Thoracic aorta (tissue), 2 donors: ENCODE data around the gene B3GNT2. TPM values are rescaled to one million over a fixed set of nuclear protein-coding genes. Genes with fewer than 3 reads are reported as not detected.
"Not testable (repeated sequence)": the region's sequence is repeated elsewhere in the genome, so short reads cannot be mapped to it uniquely, and the experiment has no call there.

Experiments
- ATAC-seq: fragments of 150-250 bp; one replicate; pipeline ENCODE4 v1.8.0; 2017; ENCODE audit warnings: low read depth; ENCODE audit not compliant: insufficient number of reproducible peaks, low FRiP score
- DNase-seq: peaks from one replicate; pipeline ENCODE4 v3.0.0-alpha.2; 2020; ENCODE audit warnings: low spot score
- H3K27ac ChIP-seq, 2 donors: fragments of 200-600 bp; sonication (generic); 1 replicate in 1 of 2; 2 replicates in 1 of 2; pipeline ENCODE4 v1.5.1; 2016; ENCODE audit warnings: mild to moderate bottlenecking in 2 of 2, moderate library complexity in 2 of 2
- H3K27me3 ChIP-seq: fragments of 200-600 bp; sonication (generic); replicated peaks from 2 replicates; pipeline ENCODE4 v1.6.0; 2016; ENCODE audit warnings: mild to moderate bottlenecking; ENCODE audit not compliant: insufficient read depth
- H3K36me3 ChIP-seq: fragments of 200-600 bp; sonication (generic); one replicate; pipeline ENCODE4 v1.5.1; 2016
- H3K4me1 ChIP-seq, 2 donors: fragments of 200-600 bp; sonication (generic); 1 replicate in 1 of 2; 2 replicates in 1 of 2; pipeline versions ENCODE4 v1.5.1 to v1.6.0; 2016; ENCODE audit warnings: low read depth in 2 of 2, mild to moderate bottlenecking in 1 of 2; ENCODE audit not compliant: control insufficient read depth in 1 of 2
- H3K4me3 ChIP-seq: fragments of 200-600 bp; sonication (generic); 2 replicates; pipeline ENCODE4 v1.5.1; 2016; ENCODE audit warnings: mild to moderate bottlenecking
- H3K9me3 ChIP-seq: fragments of 200-600 bp; sonication (generic); 2 replicates; pipeline ENCODE4 v1.5.1; 2016
- CTCF ChIP-seq: fragments of 200-600 bp; sonication (generic); IDR thresholded peaks from one replicate; pipeline ENCODE4 v1.5.1; 2019; ENCODE audit warnings: antibody characterized with exemption
- total RNA-seq, 2 donors: library from RNA; depleted of rRNA; stranded (reverse); fragments of >200 nt; gene quantifications; one replicate each; pipeline versions ENCODE4 v1.1.0 to v1.2.3, GENCODE V29; 2016

The B3GNT2 gene
- total RNA-seq, 2 donors from 2014 or later, result 20.1 to 27.9 TPM

DNA sequence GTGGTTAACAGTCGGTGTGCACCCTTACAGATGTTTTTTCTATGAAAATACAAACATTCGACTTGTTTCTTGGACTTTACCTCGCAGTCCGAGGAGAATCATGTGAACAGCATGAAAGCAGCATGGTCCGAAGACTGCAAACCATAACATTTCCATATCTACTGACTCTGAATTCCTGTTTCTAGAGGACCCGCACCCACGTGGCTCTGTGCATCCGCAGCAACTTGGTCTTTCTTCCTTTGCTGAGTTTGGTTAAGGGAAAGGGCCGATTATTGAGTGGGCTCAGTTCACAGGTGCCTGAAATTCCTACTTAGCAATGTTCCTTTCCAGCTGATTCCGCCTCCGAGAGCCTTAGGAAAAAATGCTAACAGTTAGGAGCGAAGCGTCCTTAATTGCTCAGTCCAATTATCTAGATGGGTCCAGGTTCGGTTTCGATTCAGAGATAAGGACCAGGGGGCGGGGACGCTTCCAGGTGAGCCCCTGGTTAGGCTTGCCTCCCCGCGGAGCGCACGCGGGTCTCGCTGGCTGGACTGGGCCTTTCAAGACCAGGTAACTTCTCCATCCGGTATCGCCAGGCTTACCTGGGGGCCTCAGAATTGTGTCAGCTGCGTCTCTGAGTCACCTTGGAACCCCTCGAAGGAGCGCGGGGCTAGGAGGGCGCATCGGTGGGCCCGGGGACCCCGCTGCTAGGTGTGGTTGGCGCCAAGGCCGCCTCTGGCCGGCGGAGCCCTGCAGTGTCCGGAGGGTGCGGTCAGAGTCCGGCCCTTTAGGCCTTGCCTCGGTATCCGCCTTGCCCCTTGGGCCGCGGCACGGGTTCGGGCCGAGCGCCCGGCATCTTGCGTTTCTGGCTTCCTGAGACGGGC lies 1.1 kb upstream of the B3GNT2 start:
- H3K36me3 ChIP-seq, result no peaks in the 10 kb centered on the region
- H3K4me1 ChIP-seq, result peaks cover 14 to 28% of the 10 kb centered on the region in 2 donors
- H3K4me3 ChIP-seq, result peak overlapping the region; percentile 99
- peak overlapping the region in 1 of 2 donors; percentile 94 for H3K27ac ChIP-seq
- DNase-seq (no peak), ATAC-seq (no peak)
- no peak for TF ChIP-seq CTCF
- no peaks in the 10 kb centered on the region for H3K9me3 ChIP-seq
- no peaks in the 10 kb centered on the region for H3K27me3 ChIP-seq

DNA sequence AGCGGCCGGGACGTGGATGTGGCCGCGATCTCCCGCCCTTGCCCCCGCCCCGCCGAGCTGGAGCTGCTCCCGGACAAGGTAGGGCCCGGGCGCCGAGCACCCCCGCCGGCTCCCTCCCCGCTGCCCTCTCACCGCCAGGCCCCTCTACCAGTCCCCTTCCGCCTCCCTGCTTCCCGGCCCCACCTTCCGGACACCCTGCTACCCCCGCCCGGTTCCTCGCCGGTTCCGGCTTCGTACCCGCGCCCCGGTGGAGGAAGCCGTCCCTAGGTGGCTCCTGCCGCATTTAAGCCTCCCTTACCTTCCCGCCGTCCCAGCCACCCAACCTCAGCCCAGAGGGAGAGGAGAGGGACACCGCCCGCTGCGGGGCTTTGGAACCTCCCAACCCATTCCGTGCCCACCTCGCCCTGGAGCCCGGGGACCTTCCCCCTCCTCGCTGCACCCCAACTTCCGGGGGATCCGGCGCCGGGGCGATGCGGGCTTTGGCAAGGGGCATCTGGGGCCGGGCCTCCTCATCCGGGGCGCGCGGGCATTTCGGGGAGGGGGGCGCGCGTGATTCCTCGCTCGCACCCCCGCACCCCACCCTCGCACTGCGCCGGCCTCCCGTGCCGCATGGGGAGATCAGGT lies 475 bp downstream of the B3GNT2 start:
- TF ChIP-seq CTCF, result no peak
- no peaks in the 10 kb centered on the region for H3K9me3 ChIP-seq
- ATAC-seq, result peak; percentile 26
- H3K27ac ChIP-seq, result peak overlapping the region; percentile 84 to 94
- no peak for DNase-seq
- H3K4me3 ChIP-seq, result peak overlapping the region; percentile 99
- H3K27me3 ChIP-seq, result no peaks in the 10 kb centered on the region
- no peaks in the 10 kb centered on the region for H3K36me3 ChIP-seq
- peaks cover 20 to 34% of the 10 kb centered on the region in 2 donors for H3K4me1 ChIP-seq

DNA sequence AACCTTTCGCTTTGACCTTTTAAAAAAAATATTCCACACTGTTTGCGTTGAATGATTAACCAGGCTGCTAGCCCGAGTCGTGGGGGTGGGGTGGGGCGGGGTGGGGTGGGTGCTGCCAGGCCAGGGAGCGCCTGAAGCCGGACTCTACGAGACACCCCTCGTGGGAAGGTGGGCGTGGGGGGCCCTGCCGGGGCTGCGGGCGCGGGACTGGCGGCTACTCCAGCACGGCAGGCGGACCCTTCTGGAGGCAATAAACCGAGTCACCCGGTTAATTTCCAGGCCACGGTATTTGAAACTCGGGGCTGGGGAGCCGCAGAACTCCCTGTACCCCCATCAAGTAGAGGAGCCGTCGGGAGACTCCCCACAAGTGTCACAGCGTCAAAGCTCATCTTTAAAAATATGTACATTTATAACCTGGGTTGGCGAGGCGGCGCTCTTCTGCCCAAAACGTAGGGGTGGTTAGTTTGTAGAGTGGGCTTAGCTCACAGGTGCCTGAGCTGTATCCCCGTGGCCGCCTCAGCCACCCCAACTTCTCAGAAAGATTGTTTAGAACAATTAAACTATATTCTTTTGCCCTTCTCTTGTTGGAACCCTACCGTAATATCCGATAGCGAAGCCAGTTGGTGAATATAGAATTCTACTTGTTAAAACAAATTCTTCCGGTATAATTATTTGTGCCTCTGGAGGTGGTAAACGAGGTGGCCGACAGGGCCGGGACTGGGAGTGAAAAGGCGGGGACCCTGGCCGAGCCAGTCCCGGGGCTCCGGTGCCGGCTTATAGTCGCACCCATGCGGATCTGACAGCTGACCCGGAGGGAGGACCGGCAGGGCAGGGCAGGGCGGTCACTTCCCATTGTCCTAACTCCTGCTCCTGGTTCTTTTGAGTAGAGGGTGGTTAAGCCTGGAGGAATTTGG lies 1.4 kb downstream of the B3GNT2 start:
- Histone ChIP-seq H3K9me3 (no peaks in the 10 kb centered on the region), H3K27ac (peak overlapping the region; percentile 84 to 94), H3K4me3 (peak overlapping the region; percentile 99), H3K36me3 (no peaks in the 10 kb centered on the region), H3K4me1 (peaks cover 29 to 43% of the 10 kb centered on the region in 2 donors), H3K27me3 (no peaks in the 10 kb centered on the region)
- ATAC-seq, result no peak
- no peak for DNase-seq
- no peak for TF ChIP-seq CTCF

- TF ChIP-seq CTCF, result no peak
- no peaks in the 10 kb centered on the region for H3K9me3 ChIP-seq
- H3K36me3 ChIP-seq, result no peaks in the 10 kb centered on the region
- peak overlapping the region in 1 of 2 donors; percentile 94 for H3K27ac ChIP-seq
- peak overlapping the region; percentile 99 for H3K4me3 ChIP-seq
- peaks cover 31 to 51% of the 10 kb centered on the region in 2 donors for H3K4me1 ChIP-seq
- ATAC-seq (no peak), DNase-seq (no peak)
- H3K27me3 ChIP-seq, result no peaks in the 10 kb centered on the region
Observed at GRCh38 chr2:62197925-62198633, 2.2 kb downstream of the B3GNT2 start.

GRCh38 chr2:62198854-62199253 lies 2.9 kb downstream of the B3GNT2 start:
- not testable (repeated sequence) for ATAC-seq, H3K36me3 ChIP-seq, H3K9me3 ChIP-seq, H3K27me3 ChIP-seq, H3K27ac ChIP-seq, DNase-seq
- H3K4me3 ChIP-seq, result peak overlapping the region; percentile 99
- H3K4me1 ChIP-seq, result peaks cover 31 to 55% of the 10 kb centered on the region in 2 donors
